GM12891 (cell line): ENCODE results near the gene CBFB.
"Not testable (repeated sequence)": the region's sequence is repeated elsewhere in the genome, so short reads cannot be mapped to it uniquely, and the experiment has no call there.

ENCODE experiments used
- DNase-seq: peaks from one replicate; pipeline ENCODE4 v3.0.0; 2011; ENCODE audit warnings: low spot score; ENCODE audit not compliant: insufficient read length
- FAIRE-seq: peaks from 2 replicates; lab custom pipeline; 2011; peaks lifted over from hg19 to GRCh38; lab: Jason Lieb, UNC
- PAX5 ChIP-seq: IDR thresholded peaks from 2 replicates; pipeline ENCODE4 v1.6.1; 2011; ENCODE audit warnings: low read length, moderate library complexity, mild to moderate bottlenecking; ENCODE audit not compliant: insufficient read depth, severe bottlenecking
- POLR2A ChIP-seq: IDR thresholded peaks from 2 replicates; pipeline ENCODE4 v1.6.1; 2011; ENCODE audit warnings: low read depth, low read length, control low read depth
- POLR2AphosphoS5 ChIP-seq: IDR thresholded peaks from 2 replicates; pipeline ENCODE4 v1.6.1; 2011; ENCODE audit warnings: low read depth, low read length, control low read depth
- POU2F2 ChIP-seq: IDR thresholded peaks from 2 replicates; pipeline ENCODE4 v1.6.1; 2011; ENCODE audit warnings: low read depth, mild to moderate bottlenecking, control low read depth, low read length, moderate library complexity
- SPI1 ChIP-seq: IDR thresholded peaks from 2 replicates; pipeline ENCODE4 v1.6.1; 2011; ENCODE audit warnings: low read depth, low read length, control low read depth
- TAF1 ChIP-seq: IDR thresholded peaks from 2 replicates; pipeline ENCODE4 v1.6.1; 2011; ENCODE audit warnings: low read depth, low read length, control low read depth

The CBFB gene

DNA sequence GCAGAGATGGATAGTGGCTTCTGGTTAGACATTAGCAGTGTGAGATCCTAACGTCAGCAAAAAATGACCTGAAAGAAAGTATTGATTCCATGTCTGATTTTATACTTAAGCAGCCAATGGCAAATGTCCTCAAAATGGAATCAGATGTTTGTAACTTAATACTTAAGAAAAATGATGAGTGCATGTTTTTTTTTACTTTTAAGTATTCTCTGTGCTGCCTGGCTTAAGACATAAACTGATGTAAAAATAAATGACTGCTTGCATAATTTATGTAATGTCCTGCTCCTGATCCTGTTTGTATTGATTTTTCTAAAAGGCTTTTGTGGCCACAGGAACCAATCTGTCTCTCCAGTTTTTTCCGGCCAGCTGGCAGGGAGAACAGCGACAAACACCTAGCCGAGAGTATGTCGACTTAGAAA is 7.4 kb downstream of the CBFB start:
- TF ChIP-seq POLR2AphosphoS5 (no peak), PAX5 (no peak), POLR2A (no peak), TAF1 (no peak), POU2F2 (no peak), SPI1 (no peak)
- no peak for DNase-seq
- no peak for FAIRE-seq

- DNase-seq (no peak), FAIRE-seq (no peak)
- TF ChIP-seq POLR2A (no peak), SPI1 (no peak), PAX5 (no peak), TAF1 (no peak), POLR2AphosphoS5 (no peak), POU2F2 (no peak)
These were observed 10.5 kb downstream of the CBFB start for GRCh38 chr16:67039260-67040020.

- no peak for DNase-seq
These were observed 11.2 kb downstream of the CBFB start for GRCh38 chr16:67040166-67040565.

DNA sequence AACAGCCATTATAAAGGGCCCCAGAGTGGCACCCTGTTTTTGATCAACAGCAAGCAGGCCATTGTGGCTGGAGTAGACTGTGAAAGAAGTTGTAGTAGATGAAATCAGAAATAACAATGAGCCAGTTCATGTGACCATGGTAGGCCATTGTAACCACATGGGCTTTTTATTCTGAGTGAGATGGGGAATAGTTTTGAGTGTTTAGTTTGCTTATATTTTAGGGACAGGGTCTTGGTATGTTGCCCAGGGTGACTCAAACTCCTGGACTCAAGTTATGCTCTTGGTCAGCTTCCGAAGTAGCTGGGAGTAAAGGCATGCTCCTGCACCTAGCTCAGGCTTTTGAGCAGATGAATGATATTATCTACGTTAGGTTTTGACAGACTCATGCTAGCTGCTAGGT is 12.0 kb downstream of the CBFB start:
- no peak for DNase-seq
- FAIRE-seq: peak; percentile 16
- TF ChIP-seq POLR2A (no peak), PAX5 (no peak), TAF1 (no peak), POU2F2 (no peak), SPI1 (no peak), POLR2AphosphoS5 (no peak)

More at GRCh38 chr16:67040166-67040565, 11.2 kb downstream of the CBFB start:
- no peak for FAIRE-seq
- no peak for TF ChIP-seq POLR2AphosphoS5
- TF ChIP-seq POU2F2: no peak
- TF ChIP-seq SPI1: no peak
- no peak for TF ChIP-seq POLR2A
- TF ChIP-seq TAF1: no peak
- TF ChIP-seq PAX5: no peak

GRCh38 chr16:67041520-67041919 is 12.6 kb downstream of the CBFB start:
- not testable (repeated sequence) for DNase-seq, FAIRE-seq

DNA sequence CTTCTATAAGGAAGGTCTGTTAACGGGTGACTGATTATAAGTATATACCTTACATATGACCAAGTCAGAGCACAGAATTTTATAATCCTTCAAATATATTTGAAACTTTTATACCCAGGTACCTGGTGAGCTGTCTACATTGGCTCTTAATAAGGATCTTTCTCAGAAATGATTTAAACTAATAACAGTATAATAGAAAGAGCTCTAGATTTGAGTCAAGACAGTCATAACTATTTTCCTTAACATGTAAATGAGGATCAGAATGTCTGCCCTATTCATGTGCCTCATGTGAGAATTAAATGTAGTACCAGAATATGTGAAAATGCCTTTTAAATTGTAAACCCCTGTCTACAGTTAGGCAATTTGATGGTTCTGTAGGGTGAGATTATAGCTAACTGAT is 14.5 kb downstream of the CBFB start:
- no peak for DNase-seq
- TF ChIP-seq POU2F2: no peak
- TF ChIP-seq POLR2A: no peak
- no peak for TF ChIP-seq POLR2AphosphoS5
- no peak for TF ChIP-seq SPI1
- no peak for TF ChIP-seq PAX5
- TF ChIP-seq TAF1: no peak
- FAIRE-seq: no peak

DNA sequence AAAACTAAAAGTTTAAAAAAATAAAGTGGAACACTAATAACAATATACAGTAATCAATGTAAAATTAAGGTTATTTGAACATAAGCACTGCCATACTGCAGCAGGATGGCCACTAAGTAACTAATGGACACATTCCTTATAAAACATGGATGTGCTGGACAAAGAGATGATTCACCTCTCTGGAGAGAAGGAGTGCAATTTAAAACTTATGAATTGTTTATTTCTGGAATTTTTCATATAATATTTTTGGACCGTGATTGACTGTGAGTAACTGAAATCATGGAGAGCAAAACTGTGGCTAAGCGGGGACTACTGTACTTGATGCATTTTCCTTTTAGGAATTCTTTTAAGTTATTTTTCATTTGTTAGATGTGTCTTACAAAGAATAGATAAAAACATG is 21.8 kb downstream of the CBFB start:
- FAIRE-seq (no peak), DNase-seq (no peak)

DNA sequence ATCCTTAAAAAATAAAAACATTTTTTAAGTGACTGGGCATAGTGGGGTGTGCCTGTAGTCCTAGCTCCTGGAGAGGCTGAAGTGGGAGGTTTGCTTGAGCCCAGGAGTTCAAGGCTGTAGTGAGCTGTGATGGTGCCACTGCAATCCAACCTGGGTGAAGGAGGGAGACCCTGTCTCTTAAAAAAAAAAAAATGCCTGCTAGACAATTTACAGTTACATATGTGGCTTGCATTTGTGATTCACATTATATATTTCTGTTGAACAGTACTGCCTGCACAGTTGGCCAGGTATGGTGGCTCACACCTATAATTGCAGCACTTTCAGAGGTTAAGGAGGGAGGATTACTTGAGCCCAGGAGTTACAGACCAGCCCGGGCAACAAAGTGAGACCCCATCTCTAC is 23.4 kb downstream of the CBFB start:
- DNase-seq: no peak
- no peak for TF ChIP-seq POLR2A
- FAIRE-seq: no peak

More for the DNA sequence above, 21.8 kb downstream of the CBFB start:
- TF ChIP-seq POLR2A (no peak), POLR2AphosphoS5 (no peak), TAF1 (no peak), PAX5 (no peak), SPI1 (no peak), POU2F2 (no peak)

DNA sequence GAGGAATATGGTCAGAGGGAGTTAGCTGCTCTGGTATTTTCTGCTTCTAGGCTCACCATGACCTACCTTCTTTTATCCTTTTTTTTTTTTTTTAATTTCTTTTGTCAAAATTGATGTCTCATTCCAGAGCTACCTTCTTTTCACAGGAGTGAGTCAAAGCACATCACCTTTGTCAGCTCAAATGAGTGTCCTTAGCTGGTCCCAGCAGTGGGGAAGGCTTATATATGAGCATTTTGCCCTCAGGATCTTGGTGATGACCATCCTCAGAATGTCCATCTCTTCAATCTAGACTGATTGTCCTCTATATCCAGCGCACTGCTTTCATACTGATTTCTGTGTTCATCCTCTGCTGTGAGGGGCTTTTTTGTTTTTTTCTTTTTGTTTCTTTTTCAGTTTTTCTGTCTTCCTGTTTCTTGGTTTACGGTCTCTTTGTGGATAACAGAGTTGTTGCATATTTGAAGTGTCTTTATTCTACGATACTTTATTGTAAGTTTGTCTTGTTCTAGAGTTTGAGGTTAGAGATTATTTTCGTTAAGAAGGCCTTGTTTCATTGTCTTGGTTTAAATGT is 24.9 kb downstream of the CBFB start:
- no peak for DNase-seq
- no peak for FAIRE-seq
- no peak for TF ChIP-seq SPI1
- TF ChIP-seq POLR2AphosphoS5: no peak
- TF ChIP-seq POU2F2: no peak
- no peak for TF ChIP-seq POLR2A
- TF ChIP-seq TAF1: no peak
- TF ChIP-seq PAX5: no peak

DNA sequence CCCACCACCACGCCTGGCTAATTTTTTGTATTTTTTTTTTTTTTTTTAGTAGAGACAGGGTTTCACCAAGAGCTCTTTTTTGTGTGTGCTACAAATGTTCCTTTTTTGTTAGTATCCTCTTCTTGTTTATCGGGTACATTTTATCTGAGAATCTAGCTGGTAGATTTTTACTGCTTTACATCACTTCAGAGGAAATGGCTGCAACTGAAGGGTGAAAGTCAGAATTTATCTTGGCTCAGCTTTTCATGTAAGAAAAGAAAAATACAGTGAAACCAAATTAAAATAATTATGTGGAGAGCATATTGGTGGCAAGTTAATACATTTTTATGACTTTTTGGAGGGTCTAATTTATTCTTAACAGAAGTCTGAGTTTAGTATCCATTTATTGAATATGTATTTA is 26.0 kb downstream of the CBFB start:
- TF ChIP-seq PAX5 (no peak), TAF1 (no peak), POLR2AphosphoS5 (no peak), POLR2A (no peak), POU2F2 (no peak), SPI1 (no peak)
- no peak for DNase-seq
- no peak for FAIRE-seq

DNA sequence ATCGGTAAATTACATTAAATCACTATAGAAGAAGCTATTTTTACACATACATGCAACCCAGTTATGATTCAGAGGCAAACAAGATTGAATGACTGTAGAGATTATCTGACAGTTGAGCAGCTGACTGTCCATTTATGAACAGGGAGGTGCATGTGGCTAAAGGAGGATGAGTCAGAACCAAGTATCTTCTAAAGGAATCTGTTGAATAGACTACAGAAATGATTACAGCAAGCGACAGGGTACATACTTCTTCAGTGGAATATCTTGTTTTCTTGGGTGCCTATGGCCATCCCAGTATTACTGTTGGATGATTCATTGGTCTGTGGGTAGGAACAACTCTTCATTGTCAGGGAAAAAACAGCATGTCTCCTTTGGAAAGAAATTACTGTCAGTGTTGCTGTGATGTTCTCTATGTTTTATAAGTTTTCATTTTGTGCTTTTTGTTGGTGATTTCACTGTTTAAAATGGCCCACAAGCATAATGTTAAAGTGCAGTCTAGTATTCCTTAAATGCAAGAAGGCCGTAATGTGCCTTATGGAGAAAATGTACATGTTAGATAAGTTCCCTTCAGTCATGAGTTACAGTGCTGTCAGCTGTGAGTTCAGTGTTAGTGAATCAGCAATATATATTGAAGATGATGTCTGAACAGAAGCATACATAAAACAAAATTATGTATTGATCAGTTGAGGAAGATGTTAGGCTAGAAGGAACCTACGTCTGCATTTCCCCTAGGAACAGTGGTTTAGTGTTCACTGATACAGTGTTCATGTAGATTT is 27.0 kb downstream of the CBFB start:
- peak; percentile 11 for DNase-seq
- TF ChIP-seq PAX5 (no peak), TAF1 (no peak), POLR2A (no peak), POLR2AphosphoS5 (no peak), SPI1 (no peak), POU2F2 (no peak)
- peak; percentile 70 for FAIRE-seq
